ENCODE results near the gene OR4C6.

The OR4C6 gene

DNA sequence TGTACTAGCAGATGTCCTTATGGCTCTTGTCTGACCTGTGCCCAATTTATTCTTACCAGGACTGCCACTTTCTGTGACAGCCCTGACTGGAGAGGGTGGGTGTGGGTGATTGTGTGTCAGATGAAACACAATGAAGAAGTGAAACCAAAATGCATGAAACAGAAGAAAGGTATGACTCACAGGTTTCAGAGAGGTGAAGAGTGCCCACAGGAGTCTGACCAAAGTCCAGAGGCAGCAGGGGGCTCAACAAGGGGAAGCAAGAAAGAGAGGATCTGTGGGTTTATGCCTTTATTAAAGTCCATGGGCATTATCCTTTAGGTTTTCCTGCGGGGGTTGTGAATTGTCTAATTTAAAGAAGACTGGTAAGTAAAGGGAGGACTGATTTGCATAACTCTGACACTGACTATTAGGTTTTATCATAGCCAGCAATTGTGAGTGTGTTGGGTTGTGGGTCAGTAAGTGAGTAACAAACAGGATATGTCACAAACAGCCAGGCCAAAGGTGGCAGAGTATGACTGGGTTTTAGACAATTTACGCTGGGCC is 3.9 kb upstream of the OR4C6 start:
- TF ChIP-seq, protein P1, sequence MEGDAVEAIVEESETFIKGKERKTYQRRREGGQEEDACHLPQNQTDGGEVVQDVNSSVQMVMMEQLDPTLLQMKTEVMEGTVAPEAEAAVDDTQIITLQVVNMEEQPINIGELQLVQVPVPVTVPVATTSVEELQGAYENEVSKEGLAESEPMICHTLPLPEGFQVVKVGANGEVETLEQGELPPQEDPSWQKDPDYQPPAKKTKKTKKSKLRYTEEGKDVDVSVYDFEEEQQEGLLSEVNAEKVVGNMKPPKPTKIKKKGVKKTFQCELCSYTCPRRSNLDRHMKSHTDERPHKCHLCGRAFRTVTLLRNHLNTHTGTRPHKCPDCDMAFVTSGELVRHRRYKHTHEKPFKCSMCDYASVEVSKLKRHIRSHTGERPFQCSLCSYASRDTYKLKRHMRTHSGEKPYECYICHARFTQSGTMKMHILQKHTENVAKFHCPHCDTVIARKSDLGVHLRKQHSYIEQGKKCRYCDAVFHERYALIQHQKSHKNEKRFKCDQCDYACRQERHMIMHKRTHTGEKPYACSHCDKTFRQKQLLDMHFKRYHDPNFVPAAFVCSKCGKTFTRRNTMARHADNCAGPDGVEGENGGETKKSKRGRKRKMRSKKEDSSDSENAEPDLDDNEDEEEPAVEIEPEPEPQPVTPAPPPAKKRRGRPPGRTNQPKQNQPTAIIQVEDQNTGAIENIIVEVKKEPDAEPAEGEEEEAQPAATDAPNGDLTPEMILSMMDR (IDR thresholded peaks at IDR 0.05; ENCODE audit: extremely low read depth, insufficient read depth, missing control alignments): no peak
- peak; percentile 6 for DNase-seq (ENCODE audit: low spot score)
- in situ Hi-C loops (cut with MboI; ENCODE audit: low pct_unique_long_range_greater_than_20kb, low sequenced_read_pairs, unreplicated experiment): no loop called here

DNA sequence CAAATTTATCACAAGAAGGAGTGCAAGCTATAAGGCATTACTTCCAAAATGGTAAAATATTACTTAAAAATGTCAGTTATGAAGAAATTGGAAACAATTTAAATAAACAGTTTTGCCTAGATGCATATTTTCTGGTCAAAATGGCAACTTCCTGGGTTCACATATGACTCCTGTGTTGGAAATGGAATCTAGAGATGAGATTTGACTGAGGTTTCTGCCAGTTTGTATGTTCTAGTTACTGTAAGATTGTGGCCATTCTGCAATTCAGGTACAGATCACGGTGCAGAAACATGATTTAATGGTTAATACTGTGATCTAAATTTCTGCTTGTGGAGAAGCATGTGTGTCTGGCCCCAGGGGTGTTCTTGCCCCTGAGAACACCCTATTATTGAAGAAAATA is 3.4 kb upstream of the OR4C6 start:
- in situ Hi-C loops (cut with MboI; ENCODE audit: low pct_unique_long_range_greater_than_20kb, low sequenced_read_pairs, unreplicated experiment): no loop called here
- TF ChIP-seq, protein P1 (IDR thresholded peaks at IDR 0.05; ENCODE audit: extremely low read depth, insufficient read depth, missing control alignments): no peak
- no peak for DNase-seq (ENCODE audit: low spot score)

DNA sequence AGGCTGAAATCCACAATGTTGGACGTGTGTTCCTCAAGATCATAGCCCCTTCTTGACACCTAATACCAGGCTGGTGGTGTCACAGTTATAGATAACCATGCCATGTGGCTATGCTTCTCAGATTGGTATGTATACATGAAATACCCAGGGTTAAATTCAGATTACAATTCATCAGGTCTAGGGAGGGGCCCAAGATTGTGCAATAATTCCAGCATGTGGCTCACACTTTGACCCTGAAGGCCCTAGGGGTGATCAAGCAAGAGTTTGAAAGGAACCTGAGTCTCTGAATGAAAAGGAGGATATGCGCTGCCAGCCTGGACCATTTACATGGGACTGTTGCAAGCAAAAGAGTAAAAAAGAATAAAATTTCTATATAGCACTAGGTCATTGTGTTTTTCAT is 7.4 kb downstream of the OR4C6 start:
- TF ChIP-seq, protein P1 (IDR thresholded peaks at IDR 0.05; ENCODE audit: extremely low read depth, insufficient read depth, missing control alignments): no peak
- in situ Hi-C loops (cut with MboI; ENCODE audit: low pct_unique_long_range_greater_than_20kb, low sequenced_read_pairs, unreplicated experiment): no loop called here
- no peak for DNase-seq (ENCODE audit: low spot score)

DNA sequence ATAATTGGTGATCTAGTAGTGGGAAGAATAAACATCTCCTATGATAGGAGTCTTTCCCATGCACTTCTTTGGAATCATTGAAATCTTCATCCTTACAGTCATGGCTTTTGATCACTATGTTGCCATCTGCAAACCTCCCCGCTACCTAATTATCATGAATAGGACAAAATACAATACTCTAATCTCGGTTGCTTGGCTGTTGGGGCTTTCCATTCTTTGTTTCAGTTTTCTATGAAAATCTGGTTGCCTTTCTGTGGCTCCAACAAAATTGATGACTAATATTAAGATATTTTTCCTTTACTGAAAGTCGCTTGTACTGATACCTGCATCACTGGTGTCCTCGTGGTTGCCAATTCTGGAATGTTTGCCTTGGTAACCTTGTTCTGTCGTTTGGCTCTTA is 11.9 kb downstream of the OR4C6 start:
- DNase-seq (ENCODE audit: low spot score): no peak
- TF ChIP-seq, protein P1 (IDR thresholded peaks at IDR 0.05; ENCODE audit: extremely low read depth, insufficient read depth, missing control alignments): no peak
- in situ Hi-C loops (cut with MboI; ENCODE audit: low pct_unique_long_range_greater_than_20kb, low sequenced_read_pairs, unreplicated experiment): no loop called here

DNA sequence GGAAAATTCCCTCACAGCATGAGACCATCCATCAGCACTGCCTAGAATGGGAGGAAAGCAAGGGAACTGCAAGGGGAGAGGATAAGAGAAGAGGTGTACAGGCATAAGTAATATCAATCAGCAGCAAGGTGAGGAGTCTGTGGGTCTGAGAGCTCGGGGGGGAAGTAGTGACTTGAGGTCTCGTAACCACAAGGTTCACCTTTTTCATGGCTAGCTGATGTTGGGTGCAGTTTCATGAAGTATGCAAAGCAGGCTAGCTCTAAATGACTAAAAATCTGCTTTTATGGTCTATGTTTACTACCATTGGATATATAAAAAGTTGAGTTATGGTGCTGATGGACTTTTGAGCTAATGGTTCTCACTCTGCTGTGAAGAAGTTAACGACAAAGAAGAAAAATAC is 35.8 kb downstream of the OR4C6 start:
- DNase-seq (ENCODE audit: low spot score): no peak
- TF ChIP-seq, protein P1 (IDR thresholded peaks at IDR 0.05; ENCODE audit: extremely low read depth, insufficient read depth, missing control alignments): no peak
- in situ Hi-C loops (cut with MboI; ENCODE audit: low pct_unique_long_range_greater_than_20kb, low sequenced_read_pairs, unreplicated experiment): no loop called here

DNA sequence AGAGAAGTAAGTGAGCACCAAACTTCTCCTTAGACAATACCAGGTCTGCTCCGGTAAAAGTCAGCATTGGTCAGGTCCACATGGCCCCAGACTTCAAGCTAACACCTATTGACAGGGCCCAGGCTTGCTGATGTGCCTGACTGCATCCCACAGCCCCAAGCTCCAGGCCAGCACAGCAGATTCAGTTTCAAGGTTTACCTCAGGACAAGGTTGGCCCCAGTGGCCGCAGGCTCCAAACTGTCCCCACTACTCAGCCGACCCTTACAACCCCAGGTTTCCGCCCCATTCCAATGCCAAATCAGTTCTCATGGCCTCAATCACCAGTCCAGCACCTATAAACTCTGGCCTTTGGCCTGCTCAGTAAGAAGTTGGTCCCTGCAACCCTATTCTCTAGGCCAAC is 39.4 kb downstream of the OR4C6 start:
- DNase-seq (ENCODE audit: low spot score): no peak
- TF ChIP-seq, protein P1 (IDR thresholded peaks at IDR 0.05; ENCODE audit: extremely low read depth, insufficient read depth, missing control alignments): no peak
- in situ Hi-C loops (cut with MboI; ENCODE audit: low pct_unique_long_range_greater_than_20kb, low sequenced_read_pairs, unreplicated experiment): no loop called here

DNA sequence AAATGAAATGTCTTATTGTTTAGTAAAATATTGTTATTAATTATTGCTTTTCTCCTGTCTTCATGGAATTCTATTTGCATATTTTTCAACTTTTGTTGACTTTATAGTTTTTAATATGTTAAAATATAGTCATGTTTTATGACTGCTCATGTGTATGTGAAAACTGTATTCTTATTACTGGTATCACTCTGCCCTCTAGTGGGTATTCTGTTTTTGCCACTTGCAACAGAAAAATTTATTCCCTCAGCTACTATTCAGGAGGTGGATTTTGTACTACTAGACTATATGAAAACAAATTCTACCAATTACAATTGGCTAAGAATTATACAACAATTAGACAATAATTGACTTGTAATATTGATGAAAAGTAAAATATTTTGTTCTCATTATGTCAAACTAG is 45.0 kb downstream of the OR4C6 start:
- in situ Hi-C loops (cut with MboI; ENCODE audit: low pct_unique_long_range_greater_than_20kb, low sequenced_read_pairs, unreplicated experiment): no loop called here
- TF ChIP-seq, protein P1 (IDR thresholded peaks at IDR 0.05; ENCODE audit: extremely low read depth, insufficient read depth, missing control alignments): peak; percentile 63
- peak; percentile 23 for DNase-seq (ENCODE audit: low spot score)
